GOT3 (cell line): ENCODE measurements around the gene OPHN1.
"Not testable (repeated sequence)": the region's sequence is repeated elsewhere in the genome, so short reads cannot be mapped to it uniquely, and the experiment has no call there.

Experiments
- DNase-seq: peaks from one replicate; lab custom pipeline; 2025; ENCODE audit warnings: mixed read lengths; lab: John Stamatoyannopoulos, UW

The OPHN1 gene

DNA sequence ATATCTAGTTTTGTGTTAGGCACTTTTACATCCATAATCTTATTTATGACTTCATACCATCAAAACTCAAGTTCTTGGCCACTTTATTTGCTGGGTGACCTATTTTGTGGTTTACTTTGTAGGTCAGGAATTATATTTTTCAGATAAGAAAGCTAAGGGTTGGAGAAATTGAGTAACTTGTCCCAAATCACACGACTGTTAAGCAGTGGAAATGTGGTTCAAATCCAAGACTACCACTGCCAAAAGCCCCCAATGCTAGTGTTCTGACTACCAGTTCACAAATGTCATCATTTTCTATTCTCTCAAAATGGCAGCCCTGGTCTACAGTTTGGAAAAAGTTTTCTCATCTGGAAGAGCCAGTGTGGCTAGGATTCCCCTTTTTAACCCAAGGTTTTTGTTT lies 74.6 kb downstream of the OPHN1 start:
- DNase-seq: no peak

DNA sequence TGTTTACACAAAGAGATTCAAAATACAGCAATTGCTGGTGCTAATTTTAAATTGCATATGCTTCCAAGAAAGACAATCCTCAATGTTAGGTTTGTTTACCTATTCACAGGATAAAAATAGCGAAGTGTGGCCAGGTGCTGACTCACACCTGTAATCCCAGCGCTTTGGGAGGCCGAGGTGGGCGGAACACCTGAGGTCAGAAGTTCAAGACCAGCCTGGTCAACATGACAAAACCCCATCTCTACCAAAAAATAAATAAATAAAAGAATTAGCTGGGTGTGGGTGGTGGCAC lies 77.7 kb downstream of the OPHN1 start:
- DNase-seq: no peak

DNA sequence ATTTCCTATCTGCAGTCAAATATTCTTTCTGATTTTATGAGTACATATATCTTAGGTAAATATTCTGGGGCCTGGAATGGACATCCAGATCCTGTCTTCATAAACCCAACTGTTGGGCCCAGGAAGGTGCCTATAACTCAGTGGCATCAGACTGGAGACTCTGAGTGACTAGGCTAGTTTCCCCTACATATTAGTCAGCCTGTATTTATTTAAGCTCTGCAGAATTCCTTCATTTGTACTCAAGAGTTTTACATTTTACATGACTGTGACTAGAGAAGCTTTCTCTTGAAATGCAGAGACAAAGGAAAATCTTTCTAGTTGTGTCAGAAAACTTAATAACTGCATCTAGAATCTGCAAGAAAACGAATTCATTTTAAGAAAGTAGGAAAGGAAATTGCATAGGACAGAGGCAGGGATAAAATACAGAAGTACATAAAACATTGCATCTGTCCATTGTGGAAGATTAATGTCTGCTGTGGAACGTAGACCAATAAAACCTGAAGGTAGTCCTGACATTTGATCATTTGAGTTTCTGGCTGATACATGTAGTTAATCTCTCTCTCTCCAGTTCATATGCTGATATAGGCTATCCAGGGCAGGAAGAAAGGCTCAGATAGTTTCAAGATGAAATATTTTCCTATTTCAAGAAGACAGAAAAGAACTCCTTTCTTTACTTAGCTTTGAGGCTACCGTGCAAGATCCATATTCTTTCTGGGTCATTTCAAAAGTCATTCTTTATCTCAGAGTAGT lies 78.2 kb downstream of the OPHN1 start:
- DNase-seq: no peak

- no peak for DNase-seq
These were observed 88.3 kb downstream of the OPHN1 start for GRCh38 chrX:68345025-68345424.

DNA sequence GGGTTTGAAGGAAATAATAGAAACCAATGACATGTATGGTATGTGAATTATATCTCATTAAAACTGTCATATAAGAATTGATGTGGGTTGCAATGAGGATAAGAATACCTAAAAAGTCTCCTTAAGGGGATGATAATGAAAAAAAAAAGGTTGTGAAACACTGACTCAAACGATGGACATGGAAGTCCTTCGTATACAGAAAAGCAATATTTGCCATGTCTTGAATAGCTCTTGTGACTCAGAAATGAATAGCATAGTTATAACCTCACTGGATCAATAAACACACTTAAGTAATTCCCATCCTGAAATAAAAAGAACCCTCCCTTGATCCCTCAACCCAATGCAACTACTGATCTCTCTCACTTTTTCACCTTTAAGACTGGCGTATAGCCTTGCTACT lies 89.7 kb downstream of the OPHN1 start:
- no peak for DNase-seq

DNA sequence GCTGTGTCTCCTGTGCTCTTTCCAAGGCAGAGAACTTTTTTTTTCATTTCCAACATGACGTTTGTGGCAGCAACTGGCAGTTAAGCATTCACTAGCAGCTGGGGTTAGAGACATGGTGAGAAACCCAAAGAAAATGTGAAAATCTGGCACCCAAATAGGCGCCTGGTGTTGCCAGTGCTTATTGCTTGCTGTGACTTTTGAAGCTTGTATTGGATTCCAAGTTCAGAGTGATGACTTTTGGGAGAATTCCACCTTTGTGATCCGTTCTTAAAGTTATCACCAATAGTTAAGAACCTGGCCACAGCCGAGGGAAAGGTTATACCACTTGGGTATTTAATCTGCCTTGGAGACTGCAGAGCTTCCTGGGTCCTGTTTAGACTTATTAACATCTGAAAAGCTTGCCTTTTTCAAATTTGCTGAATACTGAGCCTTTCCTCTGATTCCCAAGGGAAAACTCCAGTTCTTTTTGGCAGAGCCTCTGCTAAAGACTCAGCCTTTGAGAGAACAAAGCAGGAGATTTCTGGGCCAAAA lies 101.0 kb downstream of the OPHN1 start:
- no peak for DNase-seq

DNA sequence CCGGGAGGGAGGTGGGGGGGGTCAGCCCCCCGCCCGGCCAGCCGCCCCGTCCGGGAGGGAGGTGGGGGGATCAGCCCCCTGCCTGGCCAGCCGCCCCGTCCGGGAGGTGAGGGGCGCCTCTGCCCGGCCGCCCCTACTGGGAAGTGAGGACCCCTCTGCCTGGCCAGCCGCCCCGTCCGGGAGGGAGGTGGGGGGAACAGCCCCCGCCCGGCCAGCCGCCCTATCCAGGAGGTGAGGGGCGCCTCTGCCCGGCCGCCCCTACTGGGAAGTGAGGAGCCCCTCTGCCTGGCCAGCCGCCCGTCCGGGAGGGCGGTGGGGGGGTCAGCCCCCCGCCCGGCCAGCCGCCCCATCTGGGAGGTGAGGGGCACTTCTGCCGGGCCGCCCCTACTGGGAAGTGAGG lies 106.5 kb downstream of the OPHN1 start:
- not testable (repeated sequence) for DNase-seq

DNA sequence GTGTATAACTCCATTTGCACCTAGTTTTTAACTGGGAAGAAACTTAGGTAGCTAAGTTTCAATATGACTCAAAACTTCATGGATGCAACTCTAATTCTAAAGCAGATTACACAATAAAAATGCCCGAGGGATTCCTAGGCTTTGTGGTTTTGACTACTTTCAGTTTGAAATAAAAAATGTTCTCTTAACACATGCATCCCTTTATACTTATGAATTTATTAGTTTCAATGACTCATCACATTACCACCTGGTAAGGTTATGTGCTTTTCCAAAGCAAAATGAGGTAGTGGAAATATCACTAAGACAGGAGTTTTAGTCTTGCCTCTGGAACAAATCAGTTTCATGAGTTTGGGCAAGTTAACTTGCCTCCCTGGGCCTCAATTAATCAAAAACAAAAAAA lies 125.5 kb downstream of the OPHN1 start:
- no peak for DNase-seq

- DNase-seq: no peak
These were observed 128.7 kb downstream of the OPHN1 start for GRCh38 chrX:68304602-68305001.

GRCh38 chrX:68299898-68300297 lies 133.4 kb downstream of the OPHN1 start:
- DNase-seq: no peak

DNA sequence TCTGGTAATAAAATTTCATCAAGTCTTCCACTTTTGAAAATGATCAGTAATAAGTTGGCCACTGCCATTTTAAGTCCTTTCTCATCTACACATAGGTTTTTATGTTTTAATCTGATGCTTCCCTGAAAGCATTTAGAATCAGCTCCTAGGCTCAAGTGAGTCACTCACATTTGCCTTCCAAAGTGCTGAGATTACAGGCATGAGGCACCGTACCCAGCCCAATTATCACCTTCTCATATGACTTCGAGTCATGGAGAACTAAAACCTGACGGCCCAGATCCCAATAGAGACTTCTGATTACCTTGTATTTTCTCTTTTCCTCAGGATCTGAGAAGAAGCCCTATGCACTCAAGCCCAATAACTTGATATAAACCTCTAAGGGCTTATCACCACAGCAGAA lies 140.8 kb downstream of the OPHN1 start:
- no peak for DNase-seq

DNA sequence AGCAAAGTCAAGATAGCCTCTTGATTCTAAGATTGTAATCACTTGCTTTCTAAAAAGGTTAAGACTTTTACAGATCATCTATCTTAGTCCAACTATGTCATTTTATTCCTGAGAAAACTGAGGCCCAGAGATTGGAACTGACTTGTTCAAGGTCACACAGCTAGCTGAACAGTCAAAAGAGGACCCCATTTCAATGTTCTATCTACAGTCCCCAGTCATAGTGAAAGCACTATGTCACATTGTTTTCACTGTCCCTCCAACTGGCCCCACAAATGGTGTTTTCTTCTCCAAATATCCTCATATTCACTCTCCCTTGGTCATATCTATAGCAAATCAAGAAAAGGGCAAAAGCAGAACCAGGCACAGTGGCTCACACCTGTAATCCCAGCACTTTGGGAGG lies 145.2 kb downstream of the OPHN1 start:
- no peak for DNase-seq

GRCh38 chrX:68287419-68287818 lies 145.9 kb downstream of the OPHN1 start:
- no peak for DNase-seq

GRCh38 chrX:68286980-68287379 lies 146.3 kb downstream of the OPHN1 start:
- no peak for DNase-seq

GRCh38 chrX:68286076-68286475 lies 147.2 kb downstream of the OPHN1 start:
- DNase-seq: no peak

DNA sequence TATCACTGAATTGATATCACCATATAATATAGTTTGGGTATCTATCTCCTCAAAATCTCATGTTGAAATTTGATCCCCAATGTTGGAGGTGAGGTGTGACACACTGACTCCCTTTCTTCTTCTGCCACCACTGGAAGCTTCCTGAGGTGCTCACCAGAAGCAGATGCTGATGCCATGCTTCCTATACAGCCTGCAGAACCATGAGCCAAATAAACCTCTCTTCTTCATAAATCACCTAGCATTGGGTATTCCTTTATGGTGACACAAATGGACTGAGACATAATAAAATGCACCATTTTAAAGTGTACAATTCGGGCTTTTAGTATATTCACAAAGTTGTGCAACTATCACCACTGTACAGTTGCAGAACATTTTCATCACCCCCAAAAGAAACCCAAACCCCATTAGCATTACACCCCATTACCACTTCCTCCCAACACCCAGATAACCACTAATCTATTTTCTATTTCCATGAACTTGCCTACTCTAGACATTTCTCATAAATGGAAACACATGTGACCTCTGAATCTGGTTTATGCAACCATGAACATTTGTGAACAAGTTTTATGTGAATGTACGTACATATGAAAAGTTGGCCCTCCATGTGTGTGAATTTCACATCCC lies 148.9 kb downstream of the OPHN1 start:
- no peak for DNase-seq

DNA sequence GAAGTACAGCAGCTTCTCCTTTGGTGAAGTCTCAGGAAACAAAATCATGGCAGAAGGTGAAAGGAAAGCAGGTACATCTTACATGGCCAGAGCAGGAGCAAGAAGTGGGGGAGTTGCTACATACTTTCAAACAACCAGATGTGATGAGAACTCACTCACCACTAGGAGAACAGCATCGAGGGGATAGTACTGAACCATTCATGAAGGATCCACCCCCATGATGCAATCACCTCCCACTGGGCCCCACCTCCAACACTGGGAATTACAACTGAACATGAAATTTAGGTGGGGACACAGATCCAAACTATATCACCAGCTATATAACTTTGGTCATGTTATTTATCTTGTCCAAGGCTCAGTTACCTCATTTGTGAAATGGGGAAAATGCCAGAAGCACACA lies 159.4 kb downstream of the OPHN1 start:
- no peak for DNase-seq

DNA sequence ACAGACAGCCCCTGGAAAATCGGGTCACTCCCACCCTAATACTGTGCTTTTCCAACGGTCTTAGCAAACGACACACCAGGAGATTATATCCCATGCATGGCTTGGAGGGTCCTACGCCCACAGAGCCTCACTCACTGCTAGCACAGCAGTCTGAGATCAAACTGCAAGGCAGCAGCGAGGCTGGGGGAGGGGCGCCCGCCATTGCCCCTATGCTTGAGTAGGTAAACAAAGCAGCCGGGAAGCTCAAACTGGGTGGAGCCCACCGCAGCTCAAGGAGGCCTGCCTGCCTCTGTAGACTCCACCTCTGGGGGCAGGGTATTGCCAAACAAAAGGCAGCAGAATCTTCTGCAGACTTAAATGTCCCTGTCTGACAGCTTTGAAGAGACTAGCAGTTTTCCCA lies 168.5 kb downstream of the OPHN1 start:
- DNase-seq: not testable (repeated sequence)

DNA sequence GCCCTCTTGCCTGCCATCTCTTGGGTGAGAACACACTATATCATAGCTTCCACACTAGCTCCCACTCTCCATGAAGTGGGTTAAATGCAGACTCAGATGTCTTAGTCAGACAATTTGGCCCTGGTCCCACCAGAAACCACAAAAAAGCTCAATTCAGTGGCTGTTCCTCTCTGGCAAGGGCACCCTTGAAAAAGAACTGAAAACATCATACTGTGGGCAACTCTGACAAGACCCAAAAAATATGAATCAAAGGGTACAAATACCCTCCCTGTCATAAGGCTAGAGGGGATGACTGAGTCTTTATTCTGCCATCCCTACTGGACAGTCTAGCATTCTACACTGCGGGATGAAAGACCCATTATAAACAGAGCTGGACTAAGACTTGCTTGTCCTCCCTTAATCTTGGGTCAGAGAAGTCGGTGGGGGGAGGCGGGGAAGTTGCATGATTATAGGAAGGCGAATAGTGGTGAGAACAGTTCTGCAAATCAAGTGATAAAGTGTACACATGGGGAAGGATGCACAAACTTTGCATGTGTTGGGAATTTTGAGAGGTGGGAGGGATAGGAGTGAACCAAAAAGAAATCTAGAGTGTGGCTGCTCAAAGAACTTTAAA lies 172.1 kb downstream of the OPHN1 start:
- DNase-seq: no peak

DNA sequence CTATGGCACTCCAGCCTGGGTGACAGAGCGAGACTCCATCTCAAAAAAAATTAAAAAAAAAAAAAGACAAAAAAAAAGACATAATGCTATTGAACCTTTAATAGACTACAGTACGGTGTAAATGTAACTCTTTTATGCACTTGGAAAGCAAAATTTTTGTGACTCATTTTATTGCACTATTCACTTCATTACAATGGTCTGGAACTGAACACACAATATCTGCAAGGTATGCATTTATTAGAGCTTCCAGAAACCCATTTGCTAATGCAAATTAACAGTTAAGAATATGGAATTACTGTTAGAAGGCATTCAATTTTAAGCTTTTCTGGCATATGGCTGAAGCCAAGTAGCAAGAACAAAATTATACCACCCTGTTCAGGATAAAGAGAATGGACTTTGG lies 176.3 kb downstream of the OPHN1 start:
- DNase-seq: no peak

GRCh38 chrX:68254738-68255645 lies 178.3 kb downstream of the OPHN1 start:
- no peak for DNase-seq

GRCh38 chrX:68252664-68253063 lies 180.6 kb downstream of the OPHN1 start:
- no peak for DNase-seq
